GM21717 (cell line): ENCODE measurements around the gene HAUS3.

Experiments used
- ATAC-seq: cut with Tn5 transposase; IDR thresholded peaks from one replicate; pipeline ENCODE4 v1.9.1; 2021; ENCODE audit warnings: mild to moderate bottlenecking, moderate library complexity; ENCODE audit not compliant: unreplicated experiment

Gene HAUS3

GRCh38 chr4:2252530-2253091 lies 10.7 kb upstream of the HAUS3 start:
- no peak for ATAC-seq

GRCh38 chr4:2251795-2252529 lies 10.0 kb upstream of the HAUS3 start:
- no peak for ATAC-seq

- no peak for ATAC-seq
Observed at GRCh38 chr4:2251073-2251794, 9.3 kb upstream of the HAUS3 start.

GRCh38 chr4:2250357-2251072 lies 8.6 kb upstream of the HAUS3 start:
- ATAC-seq: no peak

GRCh38 chr4:2249526-2250356 lies 7.8 kb upstream of the HAUS3 start:
- no peak for ATAC-seq

GRCh38 chr4:2248821-2249261 lies 6.9 kb upstream of the HAUS3 start:
- no peak for ATAC-seq

GRCh38 chr4:2248044-2248780 lies 6.3 kb upstream of the HAUS3 start:
- ATAC-seq: no peak

- ATAC-seq: no peak
Observed at GRCh38 chr4:2247128-2248043, 5.5 kb upstream of the HAUS3 start.

- ATAC-seq: no peak
Observed at GRCh38 chr4:2246384-2247127, 4.6 kb upstream of the HAUS3 start.

GRCh38 chr4:2245787-2246275 lies 3.9 kb upstream of the HAUS3 start:
- ATAC-seq: no peak

GRCh38 chr4:2245057-2245786 lies 3.3 kb upstream of the HAUS3 start:
- ATAC-seq: no peak

GRCh38 chr4:2243681-2244380 lies 1.9 kb upstream of the HAUS3 start:
- no peak for ATAC-seq

- ATAC-seq: no peak
Observed at GRCh38 chr4:2241003-2241402, 918 bp downstream of the HAUS3 start.

GRCh38 chr4:2236944-2237666 lies 4.8 kb downstream of the HAUS3 start:
- ATAC-seq: no peak

GRCh38 chr4:2231082-2231481 lies 10.8 kb downstream of the HAUS3 start:
- ATAC-seq: no peak

GRCh38 chr4:2226261-2226660 lies 15.7 kb downstream of the HAUS3 start:
- no peak for ATAC-seq
